Measurements from ENCODE around the gene MAPKAPK5. TPM values are rescaled to one million over a fixed set of nuclear protein-coding genes. Genes with fewer than 3 reads are reported as not detected.

MAPKAPK5 gene
- total and polyA plus RNA-seq, 4 donors = 10.9 to 26.3 (median 12.6) TPM

- H3K9ac ChIP-seq (ENCODE audit: low read depth in 1 of 2, low read length in 2 of 2) = no peak overlapping the region
- 93% methylated on average over 2 of the region's 2 CpGs for WGBS
- H3K9me3 ChIP-seq (ENCODE audit: control insufficient read depth in 4 of 4, low read length in 3 of 4) = no peaks in the 10 kb centered on the region
- TF ChIP-seq YY1 (IDR thresholded peaks at IDR 0.05) (no peak), ZBTB33 (IDR thresholded peaks at IDR 0.05) (no peak), REST (IDR thresholded peaks at IDR 0.05) (no peak), JUND (IDR thresholded peaks at IDR 0.05) (no peak), RXRA (IDR thresholded peaks at IDR 0.05) (no peak), HNF4A (conservative IDR thresholded peaks at IDR 0.05) (no peak)
- DNase-seq (ENCODE audit: low spot score) = no peak
- no peaks in the 10 kb centered on the region for H3K4me1 ChIP-seq (ENCODE audit: control insufficient read depth in 4 of 4, insufficient read depth in 4 of 4, low read length in 3 of 4)
- H3K27ac ChIP-seq (ENCODE audit: low read depth in 1 of 2, low read length in 2 of 2) = no peak overlapping the region
- H3K36me3 ChIP-seq (ENCODE audit: control insufficient read depth in 4 of 4, insufficient read depth in 3 of 4, low read depth in 1 of 4, low read length in 3 of 4) = peaks cover 2 to 7% (median 3%) of the 10 kb centered on the region in 4 donors
- H3K27me3 ChIP-seq (ENCODE audit: control insufficient read depth in 4 of 4, insufficient read depth in 4 of 4, low read length in 3 of 4) = no peaks in the 10 kb centered on the region
- no peak overlapping the region for H3K4me3 ChIP-seq (ENCODE audit: low read depth in 1 of 3, low read length in 3 of 3)
Measured at GRCh38 chr12:111850526-111850925, 8.5 kb downstream of the MAPKAPK5 start.

- TF ChIP-seq EGR1 (IDR thresholded peaks at IDR 0.05; ENCODE audit: low read depth in 2 of 2) (no peak), ZBTB33 (IDR thresholded peaks at IDR 0.05) (no peak), RAD21 (IDR thresholded peaks at IDR 0.05) (no peak), YY1 (IDR thresholded peaks at IDR 0.05) (no peak), GABPA (IDR thresholded peaks at IDR 0.05 in 1 of 2, conservative IDR thresholded peaks at IDR 0.05 in 1 of 2) (no peak), JUND (IDR thresholded peaks at IDR 0.05) (no peak), MAX (IDR thresholded peaks at IDR 0.05) (no peak), FOXA1 (IDR thresholded peaks at IDR 0.05) (no peak), NR2F2 (IDR thresholded peaks at IDR 0.05) (no peak), TAF1 (conservative IDR thresholded peaks at IDR 0.05) (no peak), ATF3 (IDR thresholded peaks at IDR 0.05) (no peak), HNF4A (conservative IDR thresholded peaks at IDR 0.05) (no peak), REST (IDR thresholded peaks at IDR 0.05) (no peak), SP1 (IDR thresholded peaks at IDR 0.05) (no peak), CTCF (IDR thresholded peaks at IDR 0.05; ENCODE audit: low read depth, low read length, missing input control) (no peak), RXRA (IDR thresholded peaks at IDR 0.05) (no peak), HNF4G (IDR thresholded peaks at IDR 0.05) (no peak), FOXA2 (IDR thresholded peaks at IDR 0.05) (no peak)
- over 99% methylated on average over 2 of the region's 2 CpGs for WGBS
- DNase-seq (ENCODE audit: low spot score) = no peak
- H3K36me3 ChIP-seq (ENCODE audit: control insufficient read depth in 4 of 4, insufficient read depth in 3 of 4, low read depth in 1 of 4, low read length in 3 of 4) = peaks cover 0 to 4% (median 0%) of the 10 kb centered on the region in 4 donors
- no peak overlapping the region for H3K9ac ChIP-seq (ENCODE audit: low read depth in 1 of 2, low read length in 2 of 2)
- H3K4me3 ChIP-seq (ENCODE audit: low read depth in 1 of 3, low read length in 3 of 3) = no peak overlapping the region
- H3K4me1 ChIP-seq (ENCODE audit: control insufficient read depth in 4 of 4, insufficient read depth in 4 of 4, low read length in 3 of 4) = no peaks in the 10 kb centered on the region
- no peaks in the 10 kb centered on the region for H3K9me3 ChIP-seq (ENCODE audit: control insufficient read depth in 4 of 4, low read length in 3 of 4)
- no peaks in the 10 kb centered on the region for H3K27me3 ChIP-seq (ENCODE audit: control insufficient read depth in 4 of 4, insufficient read depth in 4 of 4, low read length in 3 of 4)
- H3K27ac ChIP-seq (ENCODE audit: low read depth in 1 of 2, low read length in 2 of 2) = no peak overlapping the region
Measured at GRCh38 chr12:111858186-111858585, 16.2 kb downstream of the MAPKAPK5 start.
